Heart right ventricle (tissue), 16 donors: ENCODE measurements around the gene TOMM5. TPM values are rescaled to one million over a fixed set of nuclear protein-coding genes. Genes with fewer than 3 reads are reported as not detected.
A peak's percentile ranks its signal among the peaks of the same experiment; 100 is the strongest.

Experiments used
- ATAC-seq, 8 donors: fragments of 200-7000 bp; cut with Tn5 transposase; one replicate each; pipeline ENCODE4 v1.9.1; 2020; ENCODE audit warnings: mild to moderate bottlenecking in 8 of 8, moderate library complexity in 8 of 8, moderate number of reproducible peaks in 1 of 8
- DNase-seq, 2 donors: peaks; one replicate each; pipeline ENCODE4 v3.0.0-alpha.2; 2020
- H3K27ac ChIP-seq, 10 donors: fragments of 200-600 bp; sonication (generic) in 2 of 10; one replicate each; pipeline versions ENCODE4 v1.5.0 to v1.8.0; 2020 to 2022; ENCODE audit warnings: mild to moderate bottlenecking in 3 of 10
- H3K27me3 ChIP-seq, 7 donors: fragments of 200-600 bp; one replicate each; pipeline ENCODE4 v1.8.0; 2021 to 2022; ENCODE audit warnings: mild to moderate bottlenecking in 2 of 7
- H3K36me3 ChIP-seq, 9 donors: fragments of 200-600 bp; sonication (generic) in 1 of 9; one replicate each; pipeline versions ENCODE4 v1.5.0 to v1.8.0; 2020 to 2022; ENCODE audit warnings: mild to moderate bottlenecking in 2 of 9
- H3K4me1 ChIP-seq, 9 donors: fragments of 200-600 bp; sonication (generic) in 1 of 9; one replicate each; pipeline versions ENCODE4 v1.5.0 to v1.8.0; 2020 to 2022; ENCODE audit warnings: mild to moderate bottlenecking in 4 of 9
- H3K4me3 ChIP-seq, 10 donors: fragments of 200-600 bp; sonication (generic) in 2 of 10; one replicate each; pipeline versions ENCODE4 v1.5.0 to v1.8.0; 2020 to 2022; ENCODE audit warnings: mild to moderate bottlenecking in 7 of 10, moderate library complexity in 2 of 10
- H3K9me3 ChIP-seq, 11 donors: fragments of 200-600 bp in 10 of 11; sonication (generic) in 2 of 11; one replicate each; pipeline versions ENCODE4 v1.5.0 to v1.8.0; 2013 to 2022; ENCODE audit warnings: mild to moderate bottlenecking in 2 of 11, control low read depth in 1 of 11, moderate library complexity in 1 of 11
- CTCF ChIP-seq, 9 donors: fragments of 200-600 bp; sonication (generic) in 2 of 9; IDR thresholded peaks; one replicate each; pipeline versions ENCODE4 v1.5.0 to v1.8.0; 2021 to 2022; ENCODE audit warnings: antibody characterized with exemption in 9 of 9, mild to moderate bottlenecking in 5 of 9, moderate library complexity in 1 of 9
- WGBS, 2 donors: extraction: QIAGEN DNeasy Blood & Tissue Kit; methylation state at CpG; one replicate each; pipeline ENCODE4 v1.1.7; 2013; ENCODE audit warnings: inconsistent platforms in 1 of 2; 5-methylcytosine and 5-hydroxymethylcytosine counted together
- intact Hi-C, 10 donors: fragments of 100-400 bp; cut with DNase I; formaldehyde crosslinking; loops; one replicate each; pipeline versions ENCODE4 v1.11.1 to v1.14.2; 2022
- polyA plus RNA-seq, 2 donors: library from polyadenylated mRNA; stranded (reverse); fragments of 200-250 nt; gene quantifications; one replicate each; pipeline ENCODE4 v1.2.3, GENCODE V29; 2013
- total RNA-seq, 10 donors: library from RNA; stranded (reverse); fragmentation: NEBNext Ultra II Directional in 3 of 10; extraction: Animal tissue kit (Norgen Biotek cat#: 25700) in 3 of 10; gene quantifications; one replicate each; pipeline versions ENCODE4 v1.2.1 to v1.2.4, GENCODE V29; 2021 to 2023
- donor health status: Arrhythmogenic right ventricular cardiomyopathy.
- donor health status: ischemic (EF 13 %, LVEDD 7.1; RV severe dilation, severe dysfunction).
- donor health status: healthy with polysubstance abuse.
- donor health status: DM: no; HTN: yes; CAD: no.
- donor health status: DM: no; HTN: no; CAD: no.
- donor health status: ischemic (EF 25% LVEDD 6.9; RV normal size, moderate dysfunction).
- donor health status: ischemic (EF 25% LVEDD 5.7; RV mildly dilated, moderate dysfunction).
- donor health status: healthy.
- donor health status: DM: yes; HTN: yes; CAD: no.
- donor health status: Ischemic cardiomyopathy.
- donor health status: ischemic (EF 35%, LVEDD 5.7; RV mildly dilated, moderate dysfunction).
- donor health status: nonischemic (EF 11% LVEDD 7.7; RV severe dilation, severe dysfunction).
- donor health status: DM: yes; HTN: yes; CAD: no.
- donor health status: PGD.
- donor health status: ischemic (EF 29% LVEDD 5.4; RV normal size, mild dysfunction).
- donor health status: nonischemic (EF 23%, LVEDD 6.1; RV moderate dilation, normal function).

The TOMM5 gene
- total and polyA plus RNA-seq, 12 donors: 45.7 to 145 (median 52.8) TPM

- 0 to 1% methylated on average over 80 to 81 of the region's 81 CpGs for WGBS, 2 donors
- ATAC-seq (peak; percentile 93 to 97 (median 95)), DNase-seq (peak; percentile 66 to 76)
- Histone ChIP-seq H3K27ac (peak within 1 kb of the TSS; percentile 53 to 91 (median 87)), H3K4me3 (peak within 1 kb of the TSS; percentile 82 to 96 (median 90)), H3K9me3 (no peaks in the 10 kb centered on the region), H3K4me1 (peaks cover 3 to 29% (median 21%) of the 10 kb centered on the region in 9 donors), H3K36me3 (peaks cover 0 to 9% (median 0%) of the 10 kb centered on the region in 9 donors), H3K27me3 (no peaks in the 10 kb centered on the region)
- intact Hi-C loops: loop anchor here in 6 of 10 donors (2.0 to 10.0 kb wide), 5 partner anchors 61 to 91 kb away; partner anchors contain the start of gene POLR1E (in 4 of the 6)
- TF ChIP-seq CTCF (IDR thresholded peaks at IDR 0.05): no peak
Measured at GRCh38 chr9:37575921-37576721, 16.3 kb downstream of the TOMM5 start, which contains the start of gene FBXO10. TSS of gene FBXO10 (minus strand) at chr9:37576380. CDS start at chr9:37541768, 34,612 bp downstream.

GRCh38 chr9:37575511-37575914 lies 16.9 kb downstream of the TOMM5 start:
- no peak for TF ChIP-seq CTCF (IDR thresholded peaks at IDR 0.05)
- 1 to 3% methylated on average over 5 of the region's 5 CpGs for WGBS, 2 donors
- ATAC-seq (peak in 7 of 8 donors; percentile 17 to 57 (median 26)), DNase-seq (no peak)
- intact Hi-C loops: loop anchor here in 5 of 10 donors (5.0 to 10.0 kb wide), 4 partner anchors 61 to 91 kb away; partner anchors contain the start of gene POLR1E (in 3 of the 5)
- Histone ChIP-seq H3K27ac (peak overlapping the region; percentile 53 to 91 (median 87)), H3K4me1 (peaks cover 3 to 29% (median 21%) of the 10 kb centered on the region in 9 donors), H3K36me3 (peaks cover 0 to 3% (median 0%) of the 10 kb centered on the region in 9 donors), H3K4me3 (peak overlapping the region; percentile 82 to 96 (median 90)), H3K9me3 (no peaks in the 10 kb centered on the region), H3K27me3 (no peaks in the 10 kb centered on the region)

- Histone ChIP-seq H3K4me1 (peaks cover 3 to 29% (median 21%) of the 10 kb centered on the region in 9 donors), H3K36me3 (no peaks in the 10 kb centered on the region), H3K9me3 (no peaks in the 10 kb centered on the region), H3K4me3 (peak overlapping the region in 6 of 10 donors; percentile 88 to 92 (median 90)), H3K27ac (peak overlapping the region in 5 of 10 donors; percentile 79 to 91 (median 87)), H3K27me3 (no peaks in the 10 kb centered on the region)
- no peak for TF ChIP-seq CTCF (IDR thresholded peaks at IDR 0.05)
- intact Hi-C loops: loop anchor here in 5 of 10 donors (5.0 to 10.0 kb wide), 4 partner anchors 60 to 90 kb away; partner anchors contain the start of gene POLR1E (in 3 of the 5)
- no peak for DNase-seq
- 40 to 49% methylated on average over 5 of the region's 5 CpGs for WGBS, 2 donors
- ATAC-seq: no peak
Measured at GRCh38 chr9:37575001-37575400, 17.4 kb downstream of the TOMM5 start.

GRCh38 chr9:37574241-37574721 lies 18.1 kb downstream of the TOMM5 start:
- intact Hi-C loops: loop anchor here in 4 of 10 donors (5.0 to 10.0 kb wide), 4 partner anchors 59 to 157 kb away; partner anchors contain the start of gene POLR1E (in 2 of the 4)
- no peak for TF ChIP-seq CTCF (IDR thresholded peaks at IDR 0.05)
- Histone ChIP-seq H3K4me3 (no peak overlapping the region), H3K4me1 (peaks cover 3 to 29% (median 21%) of the 10 kb centered on the region in 9 donors), H3K27me3 (no peaks in the 10 kb centered on the region), H3K9me3 (no peaks in the 10 kb centered on the region), H3K36me3 (no peaks in the 10 kb centered on the region), H3K27ac (peak overlapping the region in 1 of 10 donors; percentile 91)
- DNase-seq (no peak), ATAC-seq (no peak)
- WGBS, 2 donors: 61 to 62% methylated on average over 5 of the region's 5 CpGs
